WTC11 (cell line): Measurements from ENCODE around the gene SNTN. TPM values are rescaled to one million over a fixed set of nuclear protein-coding genes. Genes with fewer than 3 reads are reported as not detected.

Source experiments
- ATAC-seq: fragments of 200-7000 bp; cut with Tn5 transposase; 2 replicates; pipeline ENCODE4 v1.10.0; 2021; ENCODE audit warnings: mild to moderate bottlenecking, moderate library complexity
- CTCF ChIA-PET: fragments of 300-600 bp; sonication (Branson Sonifier 250); formaldehyde crosslinking; loops from one replicate; lab custom pipeline; 2021; ENCODE audit warnings: antibody characterized with exemption; lab: Charles Lee
- POLR2A ChIA-PET: fragments of 350-600 bp; sonication (Branson Sonifier 250); formaldehyde crosslinking; loops from one replicate; lab custom pipeline; 2021; ENCODE audit warnings: antibody characterized with exemption; lab: Charles Lee
- DNase-seq: peaks from one replicate; pipeline ENCODE4 v3.0.0; 2021; ENCODE audit warnings: low spot score
- H3K27ac Mint-ChIP-seq: 2 replicates; pipeline ENCODE4 v1.8.0; 2021; ENCODE audit warnings: mixed read lengths
- H3K27me3 Mint-ChIP-seq: 2 replicates; pipeline ENCODE4 v1.8.0; 2021; ENCODE audit warnings: low read depth, mild to moderate bottlenecking, moderate library complexity, mixed read lengths
- H3K36me3 Mint-ChIP-seq: 2 replicates; pipeline ENCODE4 v1.8.0; 2021; ENCODE audit warnings: mixed read lengths
- H3K4me1 Mint-ChIP-seq: 2 replicates; pipeline ENCODE4 v1.8.0; 2022; ENCODE audit warnings: mixed read lengths
- H3K4me3 Mint-ChIP-seq: 2 replicates; pipeline ENCODE4 v1.8.0; 2021; ENCODE audit warnings: mild to moderate bottlenecking, moderate library complexity, mixed read lengths
- H3K9me3 Mint-ChIP-seq: 2 replicates; pipeline ENCODE4 v1.8.0; 2021; ENCODE audit warnings: mixed read lengths
- ARID4B ChIP-seq: sonication (generic); formaldehyde crosslinking; IDR thresholded peaks from 2 replicates; pipeline ENCODE4 v1.8.0; 2023; ENCODE audit warnings: missing genetic modification reagents, mild to moderate bottlenecking, borderline replicate concordance
- ATF2 ChIP-seq: sonication (generic); formaldehyde crosslinking; IDR thresholded peaks from 2 replicates; pipeline ENCODE4 v1.8.1; 2022; ENCODE audit warnings: low read depth, missing genetic modification reagents, borderline replicate concordance
- ATF3 ChIP-seq: sonication (generic); formaldehyde crosslinking; conservative IDR thresholded peaks from 2 replicates; pipeline ENCODE4 v1.8.1; 2022; ENCODE audit warnings: mild to moderate bottlenecking, missing genetic modification reagents
- GTF2I ChIP-seq: fragments of 250-450 bp; sonication (Bioruptor Pico); conservative IDR thresholded peaks from 2 replicates; pipeline ENCODE4 v1.4.0; 2021; ENCODE audit warnings: mild to moderate bottlenecking
- NFATC4 ChIP-seq: fragments of 250-450 bp; sonication (Bioruptor Pico); IDR thresholded peaks from 2 replicates; pipeline ENCODE4 v1.9.0; 2021; ENCODE audit warnings: mild to moderate bottlenecking
- RORB ChIP-seq: fragments of 250-450 bp; sonication (Bioruptor Pico); IDR thresholded peaks from 2 replicates; pipeline ENCODE4 v1.9.0; 2021; ENCODE audit warnings: mild to moderate bottlenecking
- TEAD4 ChIP-seq: sonication (generic); formaldehyde crosslinking; IDR thresholded peaks from 2 replicates; pipeline ENCODE4 v1.8.0; 2022; ENCODE audit warnings: mild to moderate bottlenecking, missing genetic modification reagents
- ZBTB21 ChIP-seq: sonication (generic); formaldehyde crosslinking; IDR thresholded peaks from 2 replicates; pipeline ENCODE4 v1.8.1; 2023; ENCODE audit warnings: mild to moderate bottlenecking, missing genetic modification reagents, borderline replicate concordance
- ZNF138 ChIP-seq: sonication (generic); formaldehyde crosslinking; conservative IDR thresholded peaks from 2 replicates; pipeline ENCODE4 v1.8.1; 2022; ENCODE audit warnings: mild to moderate bottlenecking, moderate library complexity, missing genetic modification reagents
- ZNF219 ChIP-seq: sonication (generic); formaldehyde crosslinking; IDR thresholded peaks from 2 replicates; pipeline ENCODE4 v1.8.0; 2023; ENCODE audit warnings: missing genetic modification reagents, mild to moderate bottlenecking, borderline replicate concordance
- ZNF532 ChIP-seq: fragments of 250-450 bp; sonication (Bioruptor Pico); IDR thresholded peaks from 2 replicates; pipeline ENCODE4 v1.9.0; 2021; ENCODE audit warnings: mild to moderate bottlenecking, borderline replicate concordance
- ZNF671 ChIP-seq: fragments of 250-450 bp; sonication (Bioruptor Pico); IDR thresholded peaks from 2 replicates; pipeline ENCODE4 v1.8.0; 2021; ENCODE audit warnings: mild to moderate bottlenecking
- total RNA-seq: library from RNA; stranded (reverse); gene quantifications from 3 replicates; pipeline ENCODE4 v1.2.3, GENCODE V29; 2021
- TF ChIP-seq, protein P1 (sequence below): sonication (generic); formaldehyde crosslinking; IDR thresholded peaks from 2 replicates; pipeline ENCODE4 v1.8.1; 2023; ENCODE audit warnings: mild to moderate bottlenecking, missing genetic modification reagents, borderline replicate concordance
- TF ChIP-seq, protein P2 (sequence below): fragments of 250-450 bp; sonication (Bioruptor Pico); IDR thresholded peaks from 2 replicates; pipeline ENCODE4 v1.9.0; 2021; ENCODE audit warnings: mild to moderate bottlenecking
- TF ChIP-seq, protein P3 (sequence below): fragments of 250-450 bp; sonication (Bioruptor Pico); IDR thresholded peaks from 2 replicates; pipeline ENCODE4 v1.9.0; 2021; ENCODE audit warnings: mild to moderate bottlenecking
- TF ChIP-seq, protein P4 (sequence below): sonication (generic); formaldehyde crosslinking; IDR thresholded peaks from 2 replicates; pipeline ENCODE4 v1.8.1; 2023; ENCODE audit warnings: mild to moderate bottlenecking, moderate library complexity, missing genetic modification reagents
- TF ChIP-seq, protein P5 (sequence below): sonication (generic); formaldehyde crosslinking; IDR thresholded peaks from 2 replicates; pipeline ENCODE4 v1.8.1; 2023; ENCODE audit warnings: mild to moderate bottlenecking, missing genetic modification reagents, moderate library complexity

SNTN gene
- total RNA-seq, 1 experiment from 2014 or later: not detected

DNA sequence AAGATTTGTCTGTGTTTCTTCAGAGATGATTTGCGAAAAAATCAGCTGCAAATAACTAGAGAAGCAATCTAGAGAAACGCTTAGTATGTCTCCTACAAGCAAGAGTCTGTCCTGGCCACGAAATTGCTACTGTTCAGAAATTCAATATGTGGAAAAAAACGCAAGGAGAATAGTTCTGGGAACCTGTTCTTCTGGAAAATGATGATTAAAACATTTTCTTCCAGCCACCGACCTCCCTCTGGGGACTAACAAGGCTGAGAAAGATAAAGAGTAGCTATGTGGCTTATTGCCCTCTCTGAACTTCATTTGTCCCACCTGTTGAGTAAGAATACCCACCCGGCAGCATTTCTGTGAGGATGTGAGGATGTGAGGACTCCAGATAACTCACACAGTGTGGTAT lies 31.6 kb downstream of the SNTN start:
- Mint-ChIP-seq H3K9me3 (no peaks in the 10 kb centered on the region), H3K4me1 (no peaks in the 10 kb centered on the region), H3K27me3 (no peaks in the 10 kb centered on the region), H3K27ac (no peak overlapping the region), H3K4me3 (no peak overlapping the region), H3K36me3 (no peaks in the 10 kb centered on the region)
- ChIA-PET POLR2A (no interaction called here), CTCF (interaction anchor here (1.0 kb wide), 1 partner anchor 22 kb away, joined by 3 read pairs; no protein-coding TSS in a partner anchor)
- ATAC-seq: no peak
- TF ChIP-seq ZNF138 (CRISPR knock-in tag) (no peak), ATF3 (CRISPR knock-in tag) (no peak), ZBTB21 (no peak), NFATC4 (CRISPR knock-in tag) (no peak), ATF2 (CRISPR knock-in tag) (no peak), ARID4B (no peak), ZNF671 (no peak), ZNF532 (CRISPR knock-in tag) (no peak), RORB (no peak), ZNF219 (CRISPR knock-in tag) (no peak), TEAD4 (CRISPR knock-in tag) (no peak), GTF2I (CRISPR knock-in tag) (no peak)
- TF ChIP-seq, protein P1, sequence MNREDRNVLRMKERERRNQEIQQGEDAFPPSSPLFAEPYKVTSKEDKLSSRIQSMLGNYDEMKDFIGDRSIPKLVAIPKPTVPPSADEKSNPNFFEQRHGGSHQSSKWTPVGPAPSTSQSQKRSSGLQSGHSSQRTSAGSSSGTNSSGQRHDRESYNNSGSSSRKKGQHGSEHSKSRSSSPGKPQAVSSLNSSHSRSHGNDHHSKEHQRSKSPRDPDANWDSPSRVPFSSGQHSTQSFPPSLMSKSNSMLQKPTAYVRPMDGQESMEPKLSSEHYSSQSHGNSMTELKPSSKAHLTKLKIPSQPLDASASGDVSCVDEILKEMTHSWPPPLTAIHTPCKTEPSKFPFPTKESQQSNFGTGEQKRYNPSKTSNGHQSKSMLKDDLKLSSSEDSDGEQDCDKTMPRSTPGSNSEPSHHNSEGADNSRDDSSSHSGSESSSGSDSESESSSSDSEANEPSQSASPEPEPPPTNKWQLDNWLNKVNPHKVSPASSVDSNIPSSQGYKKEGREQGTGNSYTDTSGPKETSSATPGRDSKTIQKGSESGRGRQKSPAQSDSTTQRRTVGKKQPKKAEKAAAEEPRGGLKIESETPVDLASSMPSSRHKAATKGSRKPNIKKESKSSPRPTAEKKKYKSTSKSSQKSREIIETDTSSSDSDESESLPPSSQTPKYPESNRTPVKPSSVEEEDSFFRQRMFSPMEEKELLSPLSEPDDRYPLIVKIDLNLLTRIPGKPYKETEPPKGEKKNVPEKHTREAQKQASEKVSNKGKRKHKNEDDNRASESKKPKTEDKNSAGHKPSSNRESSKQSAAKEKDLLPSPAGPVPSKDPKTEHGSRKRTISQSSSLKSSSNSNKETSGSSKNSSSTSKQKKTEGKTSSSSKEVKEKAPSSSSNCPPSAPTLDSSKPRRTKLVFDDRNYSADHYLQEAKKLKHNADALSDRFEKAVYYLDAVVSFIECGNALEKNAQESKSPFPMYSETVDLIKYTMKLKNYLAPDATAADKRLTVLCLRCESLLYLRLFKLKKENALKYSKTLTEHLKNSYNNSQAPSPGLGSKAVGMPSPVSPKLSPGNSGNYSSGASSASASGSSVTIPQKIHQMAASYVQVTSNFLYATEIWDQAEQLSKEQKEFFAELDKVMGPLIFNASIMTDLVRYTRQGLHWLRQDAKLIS (CRISPR knock-in tag): no peak
- TF ChIP-seq, protein P2, sequence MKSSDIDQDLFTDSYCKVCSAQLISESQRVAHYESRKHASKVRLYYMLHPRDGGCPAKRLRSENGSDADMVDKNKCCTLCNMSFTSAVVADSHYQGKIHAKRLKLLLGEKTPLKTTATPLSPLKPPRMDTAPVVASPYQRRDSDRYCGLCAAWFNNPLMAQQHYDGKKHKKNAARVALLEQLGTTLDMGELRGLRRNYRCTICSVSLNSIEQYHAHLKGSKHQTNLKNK (CRISPR knock-in tag): no peak
- TF ChIP-seq, protein P3, sequence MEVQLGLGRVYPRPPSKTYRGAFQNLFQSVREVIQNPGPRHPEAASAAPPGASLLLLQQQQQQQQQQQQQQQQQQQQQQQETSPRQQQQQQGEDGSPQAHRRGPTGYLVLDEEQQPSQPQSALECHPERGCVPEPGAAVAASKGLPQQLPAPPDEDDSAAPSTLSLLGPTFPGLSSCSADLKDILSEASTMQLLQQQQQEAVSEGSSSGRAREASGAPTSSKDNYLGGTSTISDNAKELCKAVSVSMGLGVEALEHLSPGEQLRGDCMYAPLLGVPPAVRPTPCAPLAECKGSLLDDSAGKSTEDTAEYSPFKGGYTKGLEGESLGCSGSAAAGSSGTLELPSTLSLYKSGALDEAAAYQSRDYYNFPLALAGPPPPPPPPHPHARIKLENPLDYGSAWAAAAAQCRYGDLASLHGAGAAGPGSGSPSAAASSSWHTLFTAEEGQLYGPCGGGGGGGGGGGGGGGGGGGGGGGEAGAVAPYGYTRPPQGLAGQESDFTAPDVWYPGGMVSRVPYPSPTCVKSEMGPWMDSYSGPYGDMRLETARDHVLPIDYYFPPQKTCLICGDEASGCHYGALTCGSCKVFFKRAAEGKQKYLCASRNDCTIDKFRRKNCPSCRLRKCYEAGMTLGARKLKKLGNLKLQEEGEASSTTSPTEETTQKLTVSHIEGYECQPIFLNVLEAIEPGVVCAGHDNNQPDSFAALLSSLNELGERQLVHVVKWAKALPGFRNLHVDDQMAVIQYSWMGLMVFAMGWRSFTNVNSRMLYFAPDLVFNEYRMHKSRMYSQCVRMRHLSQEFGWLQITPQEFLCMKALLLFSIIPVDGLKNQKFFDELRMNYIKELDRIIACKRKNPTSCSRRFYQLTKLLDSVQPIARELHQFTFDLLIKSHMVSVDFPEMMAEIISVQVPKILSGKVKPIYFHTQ (CRISPR knock-in tag): no peak
- TF ChIP-seq, protein P4, sequence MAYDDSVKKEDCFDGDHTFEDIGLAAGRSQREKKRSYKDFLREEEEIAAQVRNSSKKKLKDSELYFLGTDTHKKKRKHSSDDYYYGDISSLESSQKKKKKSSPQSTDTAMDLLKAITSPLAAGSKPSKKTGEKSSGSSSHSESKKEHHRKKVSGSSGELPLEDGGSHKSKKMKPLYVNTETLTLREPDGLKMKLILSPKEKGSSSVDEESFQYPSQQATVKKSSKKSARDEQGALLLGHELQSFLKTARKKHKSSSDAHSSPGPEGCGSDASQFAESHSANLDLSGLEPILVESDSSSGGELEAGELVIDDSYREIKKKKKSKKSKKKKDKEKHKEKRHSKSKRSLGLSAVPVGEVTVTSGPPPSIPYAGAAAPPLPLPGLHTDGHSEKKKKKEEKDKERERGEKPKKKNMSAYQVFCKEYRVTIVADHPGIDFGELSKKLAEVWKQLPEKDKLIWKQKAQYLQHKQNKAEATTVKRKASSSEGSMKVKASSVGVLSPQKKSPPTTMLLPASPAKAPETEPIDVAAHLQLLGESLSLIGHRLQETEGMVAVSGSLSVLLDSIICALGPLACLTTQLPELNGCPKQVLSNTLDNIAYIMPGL (CRISPR knock-in tag): no peak
- TF ChIP-seq, protein P5, sequence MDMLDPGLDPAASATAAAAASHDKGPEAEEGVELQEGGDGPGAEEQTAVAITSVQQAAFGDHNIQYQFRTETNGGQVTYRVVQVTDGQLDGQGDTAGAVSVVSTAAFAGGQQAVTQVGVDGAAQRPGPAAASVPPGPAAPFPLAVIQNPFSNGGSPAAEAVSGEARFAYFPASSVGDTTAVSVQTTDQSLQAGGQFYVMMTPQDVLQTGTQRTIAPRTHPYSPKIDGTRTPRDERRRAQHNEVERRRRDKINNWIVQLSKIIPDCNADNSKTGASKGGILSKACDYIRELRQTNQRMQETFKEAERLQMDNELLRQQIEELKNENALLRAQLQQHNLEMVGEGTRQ: no peak
- DNase-seq: no peak
